HEK293 (cell line): ENCODE data around the gene SOCS1.

Experiments
- BCL11A ChIP-seq: fragments of 450-650 bp; formaldehyde crosslinking; IDR thresholded peaks from 2 replicates; pipeline ENCODE4 v1.5.1; 2016; ENCODE audit warnings: low read depth, missing biosample characterization, missing genetic modification characterization
- CTCF ChIP-seq: fragments of 450-650 bp; formaldehyde crosslinking; IDR thresholded peaks from 2 replicates; pipeline ENCODE4 v1.5.1; 2016; ENCODE audit warnings: missing biosample characterization, missing genetic modification characterization
- PRDM4 ChIP-seq: fragments of 450-650 bp; formaldehyde crosslinking; IDR thresholded peaks from 2 replicates; pipeline ENCODE4 v1.5.1; 2017; ENCODE audit warnings: missing biosample characterization, missing genetic modification characterization
- SETDB1 ChIP-seq: IDR thresholded peaks from one replicate; pipeline ENCODE4 v1.6.1; 2017; ENCODE audit warnings: mild to moderate bottlenecking, low read length, moderate library complexity, mixed read lengths; ENCODE audit not compliant: insufficient read length
- ZBTB1 ChIP-seq: fragments of 450-650 bp; formaldehyde crosslinking; IDR thresholded peaks from 2 replicates; pipeline ENCODE4 v1.5.1; 2016; ENCODE audit warnings: missing biosample characterization, missing genetic modification characterization
- ZBTB49 ChIP-seq: fragments of 450-650 bp; formaldehyde crosslinking; IDR thresholded peaks from 2 replicates; pipeline ENCODE4 v1.5.1; 2016; ENCODE audit warnings: missing biosample characterization, missing genetic modification characterization, low read depth
- ZNF114 ChIP-seq: fragments of 450-650 bp; formaldehyde crosslinking; IDR thresholded peaks from 2 replicates; pipeline ENCODE4 v1.5.0; 2017; ENCODE audit warnings: missing biosample characterization, missing genetic modification characterization
- ZNF292 ChIP-seq: fragments of 450-650 bp; formaldehyde crosslinking; IDR thresholded peaks from 2 replicates; pipeline ENCODE4 v1.5.1; 2016; ENCODE audit warnings: low read depth, missing biosample characterization, missing genetic modification characterization, borderline replicate concordance

GRCh38 chr16:11208916-11209665 lies 46.9 kb downstream of the SOCS1 start:
- TF ChIP-seq CTCF (tag by site-specific recombination): no peak
- TF ChIP-seq SETDB1: no peak
- no peak for TF ChIP-seq PRDM4 (tag by site-specific recombination)
- TF ChIP-seq ZBTB1 (tag by site-specific recombination): no peak
- TF ChIP-seq BCL11A (tag by site-specific recombination): no peak
- TF ChIP-seq ZNF292: no peak
- TF ChIP-seq ZBTB49 (tag by site-specific recombination): no peak
- no peak for TF ChIP-seq ZNF114
